ENCODE results near the gene GALNTL6. TPM values are rescaled to one million over a fixed set of nuclear protein-coding genes. Genes with fewer than 3 reads are reported as not detected.

GALNTL6 gene
- total RNA-seq, 1 experiment from 2014 or later = not detected

DNA sequence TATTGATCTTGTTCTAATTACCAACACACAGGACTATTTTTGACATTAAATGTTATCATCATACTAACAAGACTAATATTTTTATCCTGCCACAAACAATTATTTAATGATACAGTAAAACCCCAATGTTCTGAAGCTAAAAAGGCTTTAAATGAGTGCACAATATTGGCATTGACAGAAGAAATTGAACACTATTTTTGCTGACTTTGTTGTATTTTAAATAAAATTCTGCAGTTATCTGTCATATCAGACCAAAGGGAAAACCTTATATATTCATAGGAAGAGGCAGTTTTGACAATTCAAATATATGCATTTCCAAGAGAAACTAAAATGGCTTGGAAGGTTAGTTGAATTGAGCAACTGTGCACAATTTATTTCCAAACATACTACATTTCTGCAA, 957.6 kb downstream of the GALNTL6 start:
- Histone ChIP-seq H3K4me1 (replicated peaks; ENCODE audit: insufficient read depth) (no peaks in the 10 kb centered on the region), H4K20me1 (ENCODE audit: insufficient read depth) (no peaks in the 10 kb centered on the region), H3K79me2 (ENCODE audit: low read depth) (no peaks in the 10 kb centered on the region), H3K27ac (no peak overlapping the region), H3K9me3 (ENCODE audit: insufficient read depth, low read depth) (no peaks in the 10 kb centered on the region), H3K36me3 (ENCODE audit: low read depth) (no peaks in the 10 kb centered on the region), H3F3A (ENCODE audit: insufficient read depth, low read depth) (no peaks in the 10 kb centered on the region), H3K4me3 (no peak overlapping the region), H3K9me2 (ENCODE audit: insufficient read depth) (no peaks in the 10 kb centered on the region), H3K4me2 (no peak overlapping the region), H2AFZ (no peak overlapping the region), H3K27me3 (ENCODE audit: insufficient read depth, low read depth) (no peaks in the 10 kb centered on the region)
- intact Hi-C loops (cut with micrococcal nuclease; ENCODE audit: unreplicated experiment) = no loop called here
- no peak for DNase-seq
- POLR2A ChIA-PET (ENCODE audit: unreplicated experiment) = no interaction called here
- TF ChIP-seq, protein P1, sequence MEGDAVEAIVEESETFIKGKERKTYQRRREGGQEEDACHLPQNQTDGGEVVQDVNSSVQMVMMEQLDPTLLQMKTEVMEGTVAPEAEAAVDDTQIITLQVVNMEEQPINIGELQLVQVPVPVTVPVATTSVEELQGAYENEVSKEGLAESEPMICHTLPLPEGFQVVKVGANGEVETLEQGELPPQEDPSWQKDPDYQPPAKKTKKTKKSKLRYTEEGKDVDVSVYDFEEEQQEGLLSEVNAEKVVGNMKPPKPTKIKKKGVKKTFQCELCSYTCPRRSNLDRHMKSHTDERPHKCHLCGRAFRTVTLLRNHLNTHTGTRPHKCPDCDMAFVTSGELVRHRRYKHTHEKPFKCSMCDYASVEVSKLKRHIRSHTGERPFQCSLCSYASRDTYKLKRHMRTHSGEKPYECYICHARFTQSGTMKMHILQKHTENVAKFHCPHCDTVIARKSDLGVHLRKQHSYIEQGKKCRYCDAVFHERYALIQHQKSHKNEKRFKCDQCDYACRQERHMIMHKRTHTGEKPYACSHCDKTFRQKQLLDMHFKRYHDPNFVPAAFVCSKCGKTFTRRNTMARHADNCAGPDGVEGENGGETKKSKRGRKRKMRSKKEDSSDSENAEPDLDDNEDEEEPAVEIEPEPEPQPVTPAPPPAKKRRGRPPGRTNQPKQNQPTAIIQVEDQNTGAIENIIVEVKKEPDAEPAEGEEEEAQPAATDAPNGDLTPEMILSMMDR (conservative IDR thresholded peaks at IDR 0.05) = no peak
- no peak for TF ChIP-seq EZH2 (IDR thresholded peaks at IDR 0.05; ENCODE audit: low read depth)
- CTCF ChIA-PET = no interaction called here
- no TSS peak for BruUV-seq (replicated peaks)

DNA sequence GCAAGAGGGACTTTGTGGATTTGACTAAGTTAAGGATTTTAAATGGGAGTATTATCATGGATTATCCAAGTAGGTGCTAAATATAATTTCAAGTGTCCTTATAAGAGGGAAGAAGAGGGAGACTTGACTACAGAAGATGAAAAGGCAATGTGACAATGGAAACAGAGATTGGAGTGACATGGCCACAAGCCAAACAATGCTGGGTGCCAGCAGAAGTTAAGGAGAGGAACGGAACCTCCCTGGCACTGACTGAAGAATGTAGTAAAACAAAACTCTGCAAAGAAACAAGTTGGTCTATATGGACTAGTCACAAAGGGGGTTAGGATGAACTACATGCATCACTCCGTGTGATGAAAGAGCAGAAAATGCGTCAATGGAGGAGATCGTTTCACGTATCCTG, 959.6 kb downstream of the GALNTL6 start:
- BruUV-seq (replicated peaks) = no TSS peak

DNA sequence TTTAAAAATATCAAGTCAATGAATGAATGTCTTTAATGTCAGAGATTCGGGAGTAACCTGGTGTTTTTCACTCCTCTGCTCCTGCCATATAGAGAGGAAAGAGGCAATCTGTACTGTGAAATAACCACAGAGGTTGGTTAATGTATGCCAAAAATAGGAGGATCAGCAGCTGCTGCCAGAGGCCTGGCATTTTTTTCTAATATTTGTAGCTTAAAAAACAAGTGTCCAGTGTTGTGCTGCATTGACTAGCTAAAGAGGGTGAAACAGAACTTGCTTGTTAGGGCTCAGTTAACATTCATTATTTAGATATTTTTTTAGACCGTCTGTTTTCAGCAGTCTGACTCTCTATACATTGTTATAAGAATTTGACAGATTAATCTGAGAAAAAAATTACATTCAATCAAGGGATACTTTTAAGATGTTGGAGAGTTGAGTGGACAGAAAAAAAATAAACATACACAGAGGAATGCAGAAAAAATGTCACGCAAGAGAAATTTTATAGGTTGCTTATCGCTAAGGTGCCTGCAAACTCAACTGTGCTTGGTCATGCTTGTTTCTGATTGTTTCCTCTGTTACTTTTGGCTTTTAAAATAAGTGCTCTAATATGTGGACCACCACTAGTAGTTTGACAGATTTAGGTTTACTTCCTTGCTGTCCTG, 963.1 kb downstream of the GALNTL6 start:
- H3K36me3 ChIP-seq (ENCODE audit: low read depth) = no peaks in the 10 kb centered on the region
- no peak overlapping the region for H3K4me3 ChIP-seq
- intact Hi-C loops (cut with micrococcal nuclease; ENCODE audit: unreplicated experiment) = loop anchor here (2.0 kb wide), 1 partner anchor 76 kb away; no protein-coding TSS in a partner anchor
- no TSS peak for BruUV-seq (replicated peaks)
- ChIA-PET CTCF (no interaction called here), POLR2A (ENCODE audit: unreplicated experiment) (no interaction called here)
- H4K20me1 ChIP-seq (ENCODE audit: insufficient read depth) = no peaks in the 10 kb centered on the region
- H3K4me2 ChIP-seq = no peak overlapping the region
- H3K4me1 ChIP-seq (replicated peaks; ENCODE audit: insufficient read depth) = no peaks in the 10 kb centered on the region
- H3K27ac ChIP-seq = no peak overlapping the region
- TF ChIP-seq, protein P1 (conservative IDR thresholded peaks at IDR 0.05) = no peak
- no peak for TF ChIP-seq EZH2 (IDR thresholded peaks at IDR 0.05; ENCODE audit: low read depth)
- H3K9me2 ChIP-seq (ENCODE audit: insufficient read depth) = no peaks in the 10 kb centered on the region
- no peaks in the 10 kb centered on the region for H3K27me3 ChIP-seq (ENCODE audit: insufficient read depth, low read depth)
- H3K79me2 ChIP-seq (ENCODE audit: low read depth) = no peaks in the 10 kb centered on the region
- no peaks in the 10 kb centered on the region for H3F3A ChIP-seq (ENCODE audit: insufficient read depth, low read depth)
- DNase-seq = no peak
- no peaks in the 10 kb centered on the region for H3K9me3 ChIP-seq (ENCODE audit: insufficient read depth, low read depth)
- no peak overlapping the region for H2AFZ ChIP-seq

More for the DNA sequence above, 959.6 kb downstream of the GALNTL6 start:
- H3K4me1 ChIP-seq (replicated peaks; ENCODE audit: insufficient read depth) = no peaks in the 10 kb centered on the region
- no peaks in the 10 kb centered on the region for H3K9me2 ChIP-seq (ENCODE audit: insufficient read depth)
- H3K4me2 ChIP-seq = no peak overlapping the region
- no peak for TF ChIP-seq EZH2 (IDR thresholded peaks at IDR 0.05; ENCODE audit: low read depth)
- TF ChIP-seq, protein P1 (conservative IDR thresholded peaks at IDR 0.05) = no peak
- POLR2A ChIA-PET (ENCODE audit: unreplicated experiment) = no interaction called here
- no peaks in the 10 kb centered on the region for H3K79me2 ChIP-seq (ENCODE audit: low read depth)
- no peaks in the 10 kb centered on the region for H3F3A ChIP-seq (ENCODE audit: insufficient read depth, low read depth)
- no peak overlapping the region for H2AFZ ChIP-seq
- H3K36me3 ChIP-seq (ENCODE audit: low read depth) = no peaks in the 10 kb centered on the region
- no peaks in the 10 kb centered on the region for H3K9me3 ChIP-seq (ENCODE audit: insufficient read depth, low read depth)
- H3K27ac ChIP-seq = no peak overlapping the region
- no peaks in the 10 kb centered on the region for H3K27me3 ChIP-seq (ENCODE audit: insufficient read depth, low read depth)
- intact Hi-C loops (cut with micrococcal nuclease; ENCODE audit: unreplicated experiment) = no loop called here
- no peak overlapping the region for H3K4me3 ChIP-seq
- CTCF ChIA-PET = no interaction called here
- no peak for DNase-seq
- H4K20me1 ChIP-seq (ENCODE audit: insufficient read depth) = no peaks in the 10 kb centered on the region
